ENCODE results near the gene AHDC1. TPM values are rescaled to one million over a fixed set of nuclear protein-coding genes. Genes with fewer than 3 reads are reported as not detected.

Gene AHDC1
- total RNA-seq, 2 experiments from 2014 or later: 15.8 to 18.5 TPM

- Mint-ChIP-seq H3K36me3 (no peaks in the 10 kb centered on the region), H3K27ac (no peak overlapping the region), H3K4me3 (no peak overlapping the region), H3K27me3 (no peaks in the 10 kb centered on the region), H3K9me3 (ENCODE audit: low read depth) (no peaks in the 10 kb centered on the region), H3K4me1 (no peaks in the 10 kb centered on the region)
- ATAC-seq (no peak), DNase-seq (no peak)
- CTCF ChIA-PET: interaction anchor here (1.0 to 1.4 kb wide), 2 partner anchors 16 to 33 kb away, joined by 3 to 5 read pairs; no protein-coding TSS in a partner anchor
These were observed 14.5 kb downstream of the AHDC1 start for GRCh38 chr1:27589441-27589840.

DNA sequence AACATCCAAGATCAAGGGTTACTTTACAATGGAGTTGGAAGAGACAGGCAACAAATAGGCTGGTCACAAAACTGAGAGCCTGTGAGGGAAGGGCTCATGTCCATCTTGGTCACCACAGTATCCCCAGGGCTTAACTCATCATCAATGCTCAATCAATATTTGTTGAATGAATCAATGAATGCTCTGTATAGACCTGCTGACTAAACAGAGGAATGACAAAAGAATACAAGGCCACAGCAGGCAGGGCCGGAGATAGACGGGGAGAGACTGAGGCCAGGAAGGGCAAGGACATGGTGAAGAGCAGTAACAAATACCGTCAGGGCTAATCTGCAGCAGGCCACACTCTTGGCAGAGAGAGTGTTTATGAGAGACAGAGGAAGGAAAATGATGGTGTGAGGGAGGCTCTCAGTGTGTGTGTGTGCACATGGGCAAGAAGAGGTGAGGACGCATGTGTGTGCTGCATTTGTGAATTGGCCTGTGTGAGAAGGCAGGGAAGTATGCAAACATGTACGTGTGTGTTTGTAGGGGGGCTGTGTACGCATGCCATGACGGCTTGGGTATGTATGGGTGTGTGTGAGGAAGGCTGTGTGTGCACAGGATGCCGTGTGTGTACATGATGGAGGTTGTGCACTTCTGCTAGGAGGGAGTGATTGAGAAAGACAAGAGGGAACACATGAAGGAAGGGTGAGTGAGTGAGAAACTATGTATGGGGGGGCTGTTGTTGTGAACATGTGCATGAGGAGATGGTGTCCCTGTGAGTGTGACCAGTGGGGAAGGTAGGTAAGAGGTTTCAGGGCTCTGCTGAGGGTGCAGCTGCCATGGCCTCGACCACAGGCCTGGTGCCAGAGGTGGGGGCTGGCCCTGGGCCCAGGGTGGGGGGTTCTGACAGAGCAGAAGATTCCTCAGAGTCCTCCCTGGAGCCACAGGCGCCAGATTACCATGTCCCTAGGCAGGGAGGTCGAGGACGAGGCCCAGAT lies 15.4 kb downstream of the AHDC1 start:
- no peak for ATAC-seq

DNA sequence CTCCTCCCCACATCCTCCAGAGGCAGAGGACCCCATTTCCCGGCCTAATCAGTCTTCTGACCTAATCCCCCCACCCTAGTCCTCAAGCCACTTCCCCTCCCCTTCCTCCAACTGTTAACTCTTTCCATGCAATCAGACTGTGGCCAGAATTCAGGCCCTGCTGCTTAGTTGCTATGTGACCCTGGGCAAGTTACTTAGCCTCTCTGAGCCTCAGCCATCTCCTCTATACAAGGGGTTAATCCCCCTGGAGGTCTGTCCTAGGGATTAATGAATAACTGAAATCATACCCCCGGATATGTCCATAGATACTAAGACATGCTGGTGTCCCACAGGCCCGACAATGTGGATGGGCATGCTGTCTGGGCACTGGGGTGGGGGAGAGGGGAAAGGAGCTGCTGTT lies 18.3 kb downstream of the AHDC1 start:
- DNase-seq: no peak
- Mint-ChIP-seq H3K27ac (no peak overlapping the region), H3K36me3 (no peaks in the 10 kb centered on the region), H3K4me1 (no peaks in the 10 kb centered on the region), H3K9me3 (ENCODE audit: low read depth) (no peaks in the 10 kb centered on the region), H3K4me3 (no peak overlapping the region), H3K27me3 (no peaks in the 10 kb centered on the region)
- CTCF ChIA-PET: interaction anchor here (0.6 to 3.4 kb wide), 3 partner anchors 16 to 1041 kb away, joined by 3 to 11 read pairs (median 3); no protein-coding TSS in a partner anchor
- ATAC-seq: no peak

More for the DNA sequence above, 15.4 kb downstream of the AHDC1 start:
- DNase-seq: no peak
- H3K4me3 Mint-ChIP-seq: no peak overlapping the region
- no peak overlapping the region for H3K27ac Mint-ChIP-seq
- CTCF ChIA-PET: interaction anchor here (1.3 kb wide), 1 partner anchor 15 kb away, joined by 4 read pairs; no protein-coding TSS in a partner anchor
- no peaks in the 10 kb centered on the region for H3K4me1 Mint-ChIP-seq
- H3K9me3 Mint-ChIP-seq (ENCODE audit: low read depth): no peaks in the 10 kb centered on the region
- H3K27me3 Mint-ChIP-seq: no peaks in the 10 kb centered on the region
- H3K36me3 Mint-ChIP-seq: no peaks in the 10 kb centered on the region

GRCh38 chr1:27584453-27584852 lies 19.5 kb downstream of the AHDC1 start:
- no peak overlapping the region for H3K4me3 Mint-ChIP-seq
- H3K9me3 Mint-ChIP-seq (ENCODE audit: low read depth): no peaks in the 10 kb centered on the region
- DNase-seq (no peak), ATAC-seq (no peak)
- no peaks in the 10 kb centered on the region for H3K27me3 Mint-ChIP-seq
- H3K36me3 Mint-ChIP-seq: no peaks in the 10 kb centered on the region
- H3K4me1 Mint-ChIP-seq: peaks cover 4% of the 10 kb centered on the region
- CTCF ChIA-PET: interaction anchor here (0.7 to 3.4 kb wide), 3 partner anchors 7 to 284 kb away, joined by 3 to 11 read pairs (median 4); no protein-coding TSS in a partner anchor
- H3K27ac Mint-ChIP-seq: no peak overlapping the region

GRCh38 chr1:27583479-27583878 lies 20.5 kb downstream of the AHDC1 start:
- Mint-ChIP-seq H3K36me3 (no peaks in the 10 kb centered on the region), H3K4me3 (no peak overlapping the region), H3K9me3 (ENCODE audit: low read depth) (no peaks in the 10 kb centered on the region), H3K27ac (no peak overlapping the region), H3K4me1 (peaks cover 9% of the 10 kb centered on the region), H3K27me3 (no peaks in the 10 kb centered on the region)
- DNase-seq (no peak), ATAC-seq (no peak)
- CTCF ChIA-PET: interaction anchor here (0.9 to 3.8 kb wide), 5 partner anchors 9 to 283 kb away, joined by 3 to 22 read pairs (median 4); partner anchors contain the start of gene AHDC1

DNA sequence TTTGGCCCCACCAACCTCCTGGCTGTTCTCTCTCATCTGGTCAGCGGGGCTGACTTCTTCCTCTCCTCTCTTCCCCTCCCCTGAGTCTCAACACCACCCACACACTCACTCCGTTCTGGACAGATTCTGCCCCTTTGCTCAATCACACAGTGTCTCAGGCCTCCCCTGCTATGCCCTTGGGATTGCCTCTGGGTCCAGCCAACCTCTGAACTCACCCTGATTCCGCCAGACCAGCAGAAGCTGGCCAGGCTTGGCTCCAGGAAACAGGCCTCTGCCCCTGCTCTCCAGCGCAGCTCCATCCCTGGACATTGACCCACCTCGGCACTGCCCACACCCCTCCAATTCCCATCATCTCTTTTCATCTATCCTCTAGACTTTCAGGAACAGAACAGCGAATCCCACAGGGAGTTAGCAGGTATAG lies 22.1 kb downstream of the AHDC1 start:
- no peak for DNase-seq
- no peak for ATAC-seq
- no peaks in the 10 kb centered on the region for H3K36me3 Mint-ChIP-seq
- CTCF ChIA-PET: interaction anchor here (3.8 kb wide), 1 partner anchor 13 kb away, joined by 22 read pairs; no protein-coding TSS in a partner anchor
- H3K27ac Mint-ChIP-seq: no peak overlapping the region
- H3K27me3 Mint-ChIP-seq: peaks cover 2% of the 10 kb centered on the region
- H3K4me3 Mint-ChIP-seq: no peak overlapping the region
- H3K4me1 Mint-ChIP-seq: peaks cover 9% of the 10 kb centered on the region
- no peaks in the 10 kb centered on the region for H3K9me3 Mint-ChIP-seq (ENCODE audit: low read depth)

DNA sequence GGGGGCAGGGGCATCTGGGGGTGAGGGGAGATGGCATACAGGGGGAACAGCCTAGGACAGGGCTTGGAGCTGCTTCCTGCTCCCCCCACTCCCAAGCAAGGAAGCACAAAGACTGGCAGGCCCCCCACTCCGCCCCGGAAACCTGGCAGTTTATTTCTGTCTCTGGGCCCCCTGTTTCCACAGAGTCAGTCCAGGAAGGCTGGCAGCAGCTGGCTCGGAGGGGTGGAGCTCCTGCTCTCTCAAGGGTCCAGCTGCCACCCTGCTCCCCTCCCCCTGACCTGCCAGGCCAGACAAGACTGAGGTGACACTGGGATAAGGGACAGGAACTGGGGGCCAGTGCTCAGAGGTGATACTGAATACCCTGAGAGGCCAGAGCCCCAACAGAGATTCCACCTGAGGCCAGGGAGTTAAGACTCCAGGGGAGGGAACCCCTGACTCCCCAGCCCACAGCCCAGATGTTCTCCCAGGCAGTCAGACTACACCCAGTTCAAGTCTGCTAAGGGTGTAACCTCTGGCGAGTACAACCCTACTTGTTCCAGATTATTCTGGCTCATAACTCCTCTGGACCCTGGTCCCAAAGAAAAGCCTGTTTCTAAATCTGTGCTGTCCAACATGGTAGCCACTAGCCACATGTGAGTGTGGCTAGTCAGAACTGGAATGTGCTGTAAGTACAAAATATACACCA lies 26.3 kb downstream of the AHDC1 start:
- peaks cover 18% of the 10 kb centered on the region for H3K27me3 Mint-ChIP-seq
- H3K4me3 Mint-ChIP-seq: no peak overlapping the region
- DNase-seq (no peak), ATAC-seq (no peak)
- CTCF ChIA-PET: interaction anchor here (0.6 to 1.9 kb wide), 5 partner anchors 7 to 29 kb away, joined by 3 to 6 read pairs (median 4); no protein-coding TSS in a partner anchor
- no peaks in the 10 kb centered on the region for H3K9me3 Mint-ChIP-seq (ENCODE audit: low read depth)
- no peaks in the 10 kb centered on the region for H3K36me3 Mint-ChIP-seq
- no peak overlapping the region for H3K27ac Mint-ChIP-seq
- peaks cover 9% of the 10 kb centered on the region for H3K4me1 Mint-ChIP-seq

- no peak for DNase-seq
- H3K27ac Mint-ChIP-seq: no peak overlapping the region
- H3K27me3 Mint-ChIP-seq: peaks cover 18% of the 10 kb centered on the region
- H3K4me3 Mint-ChIP-seq: no peak overlapping the region
- no peaks in the 10 kb centered on the region for H3K9me3 Mint-ChIP-seq (ENCODE audit: low read depth)
- peaks cover 9% of the 10 kb centered on the region for H3K4me1 Mint-ChIP-seq
- no peak for ATAC-seq
- no peaks in the 10 kb centered on the region for H3K36me3 Mint-ChIP-seq
- CTCF ChIA-PET: interaction anchor here (0.6 to 1.9 kb wide), 5 partner anchors 8 to 30 kb away, joined by 3 to 6 read pairs (median 4); no protein-coding TSS in a partner anchor
These were observed 27.1 kb downstream of the AHDC1 start for GRCh38 chr1:27576806-27577227.

GRCh38 chr1:27575840-27576331 lies 28.1 kb downstream of the AHDC1 start:
- CTCF ChIA-PET: interaction anchor here (0.5 to 1.9 kb wide), 3 partner anchors 19 to 38 kb away, joined by 3 to 6 read pairs (median 4); no protein-coding TSS in a partner anchor
- Mint-ChIP-seq H3K27me3 (peaks cover 18% of the 10 kb centered on the region), H3K36me3 (no peaks in the 10 kb centered on the region), H3K27ac (no peak overlapping the region), H3K4me1 (peaks cover 9% of the 10 kb centered on the region), H3K9me3 (ENCODE audit: low read depth) (no peaks in the 10 kb centered on the region), H3K4me3 (no peak overlapping the region)
- DNase-seq (no peak), ATAC-seq (no peak)

- no peak for DNase-seq
- no peak overlapping the region for H3K27ac Mint-ChIP-seq
- no peaks in the 10 kb centered on the region for H3K9me3 Mint-ChIP-seq (ENCODE audit: low read depth)
- no peak overlapping the region for H3K4me3 Mint-ChIP-seq
- H3K4me1 Mint-ChIP-seq: peaks cover 9% of the 10 kb centered on the region
- CTCF ChIA-PET: interaction anchor here (0.5 kb wide), 1 partner anchor 37 kb away, joined by 3 read pairs; no protein-coding TSS in a partner anchor
- ATAC-seq: no peak
- peaks cover 18% of the 10 kb centered on the region for H3K27me3 Mint-ChIP-seq
- no peaks in the 10 kb centered on the region for H3K36me3 Mint-ChIP-seq
These were observed 28.8 kb downstream of the AHDC1 start for GRCh38 chr1:27574871-27575831.

DNA sequence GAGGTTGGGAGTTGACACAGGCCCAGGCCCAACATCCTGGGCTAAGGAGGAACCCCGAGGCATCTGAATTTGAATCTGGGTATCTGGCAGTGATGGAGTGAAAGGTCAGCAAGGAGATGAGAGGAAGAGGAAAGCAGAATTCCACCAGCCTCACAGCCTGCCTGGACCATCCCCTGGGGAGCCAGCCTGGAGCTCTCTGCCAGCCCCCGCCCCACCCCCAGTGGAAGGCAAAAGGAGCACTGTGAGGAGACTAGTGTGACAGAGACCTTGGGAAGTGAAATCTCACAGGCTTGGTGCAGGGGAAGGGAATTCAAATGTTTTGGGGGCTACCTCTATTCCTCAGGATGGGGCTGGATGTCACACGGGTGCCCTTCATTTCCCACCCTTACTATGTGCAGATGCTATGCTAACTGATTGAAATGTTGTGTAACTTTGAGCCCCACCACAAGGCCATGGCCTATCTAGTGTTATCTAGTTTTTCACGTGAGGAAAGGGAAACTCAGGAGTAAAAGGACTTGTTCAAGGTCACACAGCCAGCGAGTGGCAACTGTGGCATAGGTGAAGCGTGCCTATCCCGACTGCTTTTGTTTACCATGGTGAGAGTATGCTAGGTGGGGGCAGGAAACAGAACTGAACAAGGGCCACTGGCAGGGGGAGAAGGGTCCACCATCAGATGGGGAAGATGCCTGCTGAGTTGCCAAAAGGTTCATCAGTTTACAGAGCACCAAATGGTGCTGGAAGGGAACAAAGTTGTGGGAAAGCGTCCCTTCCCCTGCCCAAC lies 29.8 kb downstream of the AHDC1 start:
- H3K4me3 Mint-ChIP-seq: no peak overlapping the region
- peaks cover 18% of the 10 kb centered on the region for H3K27me3 Mint-ChIP-seq
- H3K4me1 Mint-ChIP-seq: peaks cover 4% of the 10 kb centered on the region
- DNase-seq: no peak
- H3K9me3 Mint-ChIP-seq (ENCODE audit: low read depth): no peaks in the 10 kb centered on the region
- H3K27ac Mint-ChIP-seq: no peak overlapping the region
- no peaks in the 10 kb centered on the region for H3K36me3 Mint-ChIP-seq
- no peak for ATAC-seq
- CTCF ChIA-PET: interaction anchor here (1.2 kb wide), 1 partner anchor 13 kb away, joined by 4 read pairs; no protein-coding TSS in a partner anchor
